Large intestine (tissue), 3 donors: ENCODE results near the gene NOTCH1. TPM values are rescaled to one million over a fixed set of nuclear protein-coding genes. Genes with fewer than 3 reads are reported as not detected.

Source experiments
- DNase-seq, 2 donors: peaks; one replicate each; pipeline versions ENCODE4 v3.0.0 to v3.0.0-alpha.2; 2013
- H3K27ac ChIP-seq: one replicate; pipeline ENCODE4 v1.5.1; 2013; ENCODE audit warnings: low read length
- H3K27me3 ChIP-seq: 2 replicates; pipeline ENCODE4 v1.6.1; 2013; ENCODE audit warnings: low read length; ENCODE audit not compliant: control insufficient read depth, insufficient read depth
- H3K36me3 ChIP-seq: 2 replicates; pipeline ENCODE4 v1.6.1; 2013; ENCODE audit warnings: low read length; ENCODE audit not compliant: control insufficient read depth, insufficient read depth
- H3K4me1 ChIP-seq: one replicate; pipeline ENCODE4 v1.6.1; 2013; ENCODE audit warnings: low read length; ENCODE audit not compliant: control insufficient read depth, insufficient read depth
- H3K4me3 ChIP-seq: one replicate; pipeline ENCODE4 v1.5.1; 2013; ENCODE audit warnings: low read length
- H3K9me3 ChIP-seq: one replicate; pipeline ENCODE4 v1.6.1; 2013; ENCODE audit warnings: mild to moderate bottlenecking, low read depth, low read length, moderate library complexity; ENCODE audit not compliant: control insufficient read depth
- WGBS: methylation state at CpG from one replicate; pipeline ENCODE4 v1.1.5; 2013; ENCODE audit warnings: low lambda C conversion rate; ENCODE audit not compliant: insufficient coverage; 5-methylcytosine and 5-hydroxymethylcytosine counted together
- polyA plus RNA-seq: library from polyadenylated mRNA; unstranded; fragments of 120-200 nt; gene quantifications from one replicate; pipeline ENCODE4 v1.2.1, GENCODE V29; 2013

NOTCH1 gene
- polyA plus RNA-seq, 1 donor: 13.4 TPM

GRCh38 chr9:136520053-136520540 is 25.8 kb downstream of the NOTCH1 start:
- peaks cover under 1% of the 10 kb centered on the region for H3K9me3 ChIP-seq
- peak; percentile 85 to 91 for DNase-seq
- H3K4me3 ChIP-seq: peak overlapping the region; percentile 25

GRCh38 chr9:136519263-136520052 is 26.4 kb downstream of the NOTCH1 start:
- WGBS: no CpG with 5 or more reads among the region's 32 CpGs
- H3K9me3 ChIP-seq: no peaks in the 10 kb centered on the region
- peak overlapping the region; percentile 13 for H3K4me3 ChIP-seq
- H3K36me3 ChIP-seq: peaks cover 47% of the 10 kb centered on the region
- DNase-seq: no peak
- H3K27me3 ChIP-seq: no peaks in the 10 kb centered on the region
- no peak overlapping the region for H3K27ac ChIP-seq
- peaks cover 30% of the 10 kb centered on the region for H3K4me1 ChIP-seq

More at GRCh38 chr9:136520053-136520540, 25.8 kb downstream of the NOTCH1 start:
- WGBS: no CpG with 5 or more reads among the region's 20 CpGs
- no peaks in the 10 kb centered on the region for H3K27me3 ChIP-seq
- peak overlapping the region; percentile 51 for H3K27ac ChIP-seq
- H3K36me3 ChIP-seq: peaks cover 42% of the 10 kb centered on the region
- H3K4me1 ChIP-seq: peaks cover 33% of the 10 kb centered on the region

GRCh38 chr9:136518623-136519022 is 27.2 kb downstream of the NOTCH1 start:
- no peaks in the 10 kb centered on the region for H3K9me3 ChIP-seq
- H3K27me3 ChIP-seq: no peaks in the 10 kb centered on the region
- DNase-seq: no peak
- H3K27ac ChIP-seq: no peak overlapping the region
- peaks cover 53% of the 10 kb centered on the region for H3K36me3 ChIP-seq
- no CpG with 5 or more reads among the region's 18 CpGs for WGBS
- H3K4me3 ChIP-seq: no peak overlapping the region
- H3K4me1 ChIP-seq: peaks cover 30% of the 10 kb centered on the region

- WGBS: no CpG with 5 or more reads among the region's 17 CpGs
- no peak overlapping the region for H3K4me3 ChIP-seq
- H3K4me1 ChIP-seq: peaks cover 30% of the 10 kb centered on the region
- no peak for DNase-seq
- no peaks in the 10 kb centered on the region for H3K27me3 ChIP-seq
- H3K9me3 ChIP-seq: peaks cover 5% of the 10 kb centered on the region
- H3K36me3 ChIP-seq: peaks cover 53% of the 10 kb centered on the region
- no peak overlapping the region for H3K27ac ChIP-seq
Measured at GRCh38 chr9:136517950-136518349, 27.9 kb downstream of the NOTCH1 start.

GRCh38 chr9:136517012-136517743 is 28.7 kb downstream of the NOTCH1 start:
- no CpG with 5 or more reads among the region's 37 CpGs for WGBS
- no peak for DNase-seq
- Histone ChIP-seq H3K27ac (no peak overlapping the region), H3K36me3 (peaks cover 52% of the 10 kb centered on the region), H3K27me3 (no peaks in the 10 kb centered on the region), H3K4me3 (no peak overlapping the region), H3K9me3 (peaks cover 6% of the 10 kb centered on the region), H3K4me1 (peaks cover 30% of the 10 kb centered on the region)

- DNase-seq: no peak
- peaks cover 24% of the 10 kb centered on the region for H3K4me1 ChIP-seq
- H3K36me3 ChIP-seq: peaks cover 61% of the 10 kb centered on the region
- H3K9me3 ChIP-seq: peaks cover 6% of the 10 kb centered on the region
- WGBS: no CpG with 5 or more reads among the region's 19 CpGs
- H3K27me3 ChIP-seq: no peaks in the 10 kb centered on the region
- H3K4me3 ChIP-seq: no peak overlapping the region
- no peak overlapping the region for H3K27ac ChIP-seq
Measured at GRCh38 chr9:136516191-136516654, 29.6 kb downstream of the NOTCH1 start.

- Histone ChIP-seq H3K4me1 (peaks cover 15% of the 10 kb centered on the region), H3K27me3 (no peaks in the 10 kb centered on the region), H3K4me3 (no peak overlapping the region), H3K27ac (no peak overlapping the region), H3K36me3 (peaks cover 69% of the 10 kb centered on the region), H3K9me3 (peaks cover 7% of the 10 kb centered on the region)
- no CpG with 5 or more reads among the region's 28 CpGs for WGBS
- DNase-seq: no peak
Measured at GRCh38 chr9:136515276-136515675, 30.6 kb downstream of the NOTCH1 start.

- Histone ChIP-seq H3K4me1 (peaks cover 3% of the 10 kb centered on the region), H3K27me3 (no peaks in the 10 kb centered on the region), H3K36me3 (peaks cover 77% of the 10 kb centered on the region), H3K27ac (no peak overlapping the region), H3K9me3 (peaks cover 9% of the 10 kb centered on the region), H3K4me3 (no peak overlapping the region)
- WGBS: no CpG with 5 or more reads among the region's 29 CpGs
- DNase-seq: no peak
Measured at GRCh38 chr9:136514022-136514714, 31.7 kb downstream of the NOTCH1 start.

- no peak overlapping the region for H3K27ac ChIP-seq
- H3K9me3 ChIP-seq: peaks cover 9% of the 10 kb centered on the region
Measured at GRCh38 chr9:136513191-136513590, 32.7 kb downstream of the NOTCH1 start.

GRCh38 chr9:136512651-136513071 is 33.2 kb downstream of the NOTCH1 start:
- no peaks in the 10 kb centered on the region for H3K27me3 ChIP-seq
- peaks cover 9% of the 10 kb centered on the region for H3K9me3 ChIP-seq
- H3K4me3 ChIP-seq: no peak overlapping the region
- peaks cover 77% of the 10 kb centered on the region for H3K36me3 ChIP-seq
- peak overlapping the region; percentile 29 for H3K27ac ChIP-seq
- H3K4me1 ChIP-seq: no peaks in the 10 kb centered on the region
- DNase-seq: no peak
- WGBS: no CpG with 5 or more reads among the region's 13 CpGs

More at GRCh38 chr9:136513191-136513590, 32.7 kb downstream of the NOTCH1 start:
- Histone ChIP-seq H3K4me1 (no peaks in the 10 kb centered on the region), H3K36me3 (peaks cover 77% of the 10 kb centered on the region), H3K4me3 (no peak overlapping the region), H3K27me3 (no peaks in the 10 kb centered on the region)
- no peak for DNase-seq
- no CpG with 5 or more reads among the region's 16 CpGs for WGBS
